Uterus (tissue), 2 donors: ENCODE data around the gene SF3B4.

ENCODE experiments used
- CTCF ChIP-seq, 4 experiments: fragments of 200-600 bp in 2 of 4; fragments of 450-650 bp in 2 of 4; sonication (generic) in 2 of 4; IDR thresholded peaks; one replicate each; pipeline ENCODE4 v1.5.1; 2016 to 2019; ENCODE audit warnings: antibody characterized with exemption in 4 of 4, mild to moderate bottlenecking in 2 of 4, moderate library complexity in 1 of 4
- POLR2A ChIP-seq, 2 donors: fragments of 450-650 bp; IDR thresholded peaks; one replicate each; pipeline ENCODE4 v1.6.1; 2016; ENCODE audit warnings: antibody characterized with exemption in 2 of 2, mild to moderate bottlenecking in 1 of 2, moderate library complexity in 1 of 2

- TF ChIP-seq CTCF (IDR thresholded peaks at IDR 0.05), result no peak
- TF ChIP-seq POLR2A (IDR thresholded peaks at IDR 0.05), result no peak
Observed at GRCh38 chr1:149967041-149967440, 39.4 kb upstream of the SF3B4 start.
